GM18507 (cell line): ENCODE measurements around the gene SERPINB1.
"Not testable (repeated sequence)": the region's sequence is repeated elsewhere in the genome, so short reads cannot be mapped to it uniquely, and the experiment has no call there.

Source experiments
- DNase-seq: peaks from one replicate; pipeline ENCODE4 v3.0.0; 2011; ENCODE audit warnings: low read depth; ENCODE audit not compliant: insufficient read length; ENCODE audit errors: extremely low spot score
- FAIRE-seq: peaks from 2 replicates; lab custom pipeline; 2011; peaks lifted over from hg19 to GRCh38; lab: Jason Lieb, UNC

Gene SERPINB1

GRCh38 chr6:2823104-2823850 lies 18.4 kb downstream of the SERPINB1 start:
- no peak for FAIRE-seq
- DNase-seq: no peak

- FAIRE-seq: no peak
These were observed 20.1 kb downstream of the SERPINB1 start for GRCh38 chr6:2821554-2821953.

GRCh38 chr6:2820415-2820814 lies 21.2 kb downstream of the SERPINB1 start:
- FAIRE-seq: no peak
- no peak for DNase-seq

More at GRCh38 chr6:2821554-2821953, 20.1 kb downstream of the SERPINB1 start:
- no peak for DNase-seq

GRCh38 chr6:2819978-2820377 lies 21.7 kb downstream of the SERPINB1 start:
- no peak for FAIRE-seq
- DNase-seq: no peak

- no peak for DNase-seq
- FAIRE-seq: no peak
These were observed 22.5 kb downstream of the SERPINB1 start for GRCh38 chr6:2819115-2819514.

- DNase-seq (no peak), FAIRE-seq (no peak)
These were observed 23.1 kb downstream of the SERPINB1 start for GRCh38 chr6:2818593-2818992.

- DNase-seq (no peak), FAIRE-seq (no peak)
These were observed 23.7 kb downstream of the SERPINB1 start for GRCh38 chr6:2817903-2818443.

GRCh38 chr6:2816158-2816557 lies 25.5 kb downstream of the SERPINB1 start:
- DNase-seq (no peak), FAIRE-seq (no peak)

GRCh38 chr6:2812695-2813094 lies 29.0 kb downstream of the SERPINB1 start:
- DNase-seq (no peak), FAIRE-seq (no peak)

GRCh38 chr6:2810092-2810671 lies 31.5 kb downstream of the SERPINB1 start:
- no peak for FAIRE-seq
- DNase-seq: no peak

- DNase-seq (no peak), FAIRE-seq (no peak)
These were observed 32.6 kb downstream of the SERPINB1 start for GRCh38 chr6:2809015-2809414.

GRCh38 chr6:2807342-2808090 lies 34.1 kb downstream of the SERPINB1 start:
- no peak for DNase-seq
- no peak for FAIRE-seq

- FAIRE-seq (no peak), DNase-seq (no peak)
These were observed 35.0 kb downstream of the SERPINB1 start for GRCh38 chr6:2806644-2807043.

GRCh38 chr6:2805031-2805430 lies 36.6 kb downstream of the SERPINB1 start:
- no peak for DNase-seq
- no peak for FAIRE-seq

GRCh38 chr6:2804516-2804915 lies 37.1 kb downstream of the SERPINB1 start:
- no peak for DNase-seq
- no peak for FAIRE-seq

GRCh38 chr6:2803731-2804429 lies 37.8 kb downstream of the SERPINB1 start:
- DNase-seq (no peak), FAIRE-seq (no peak)

- DNase-seq (no peak), FAIRE-seq (no peak)
These were observed 39.1 kb downstream of the SERPINB1 start for GRCh38 chr6:2802521-2803060.

GRCh38 chr6:2801687-2802086 lies 40.0 kb downstream of the SERPINB1 start:
- FAIRE-seq, DNase-seq: not testable (repeated sequence)

GRCh38 chr6:2800552-2801316 lies 40.9 kb downstream of the SERPINB1 start:
- DNase-seq (no peak), FAIRE-seq (no peak)
